ENCODE measurements around the gene ZNF141. TPM values are rescaled to one million over a fixed set of nuclear protein-coding genes. Genes with fewer than 3 reads are reported as not detected.
"Not testable (repeated sequence)": the region's sequence is repeated elsewhere in the genome, so short reads cannot be mapped to it uniquely, and the experiment has no call there.

The ZNF141 gene
- total RNA-seq, 1 donor from 2014 or later, result 31.7 TPM

GRCh38 chr4:404006-404405 is 66.4 kb downstream of the ZNF141 start:
- DNase-seq (ENCODE audit: extremely low spot score, unreplicated experiment), result no peak
- Mint-ChIP-seq H3K27me3 (no peaks in the 10 kb centered on the region), H3K4me3 (no peak overlapping the region), H3K4me1 (ENCODE audit: unreplicated experiment) (no peaks in the 10 kb centered on the region), H3K36me3 (peaks cover 3% of the 10 kb centered on the region), H3K9me3 (peaks cover 35% of the 10 kb centered on the region), H3K27ac (no peak overlapping the region)
- TF ChIP-seq, protein P1, sequence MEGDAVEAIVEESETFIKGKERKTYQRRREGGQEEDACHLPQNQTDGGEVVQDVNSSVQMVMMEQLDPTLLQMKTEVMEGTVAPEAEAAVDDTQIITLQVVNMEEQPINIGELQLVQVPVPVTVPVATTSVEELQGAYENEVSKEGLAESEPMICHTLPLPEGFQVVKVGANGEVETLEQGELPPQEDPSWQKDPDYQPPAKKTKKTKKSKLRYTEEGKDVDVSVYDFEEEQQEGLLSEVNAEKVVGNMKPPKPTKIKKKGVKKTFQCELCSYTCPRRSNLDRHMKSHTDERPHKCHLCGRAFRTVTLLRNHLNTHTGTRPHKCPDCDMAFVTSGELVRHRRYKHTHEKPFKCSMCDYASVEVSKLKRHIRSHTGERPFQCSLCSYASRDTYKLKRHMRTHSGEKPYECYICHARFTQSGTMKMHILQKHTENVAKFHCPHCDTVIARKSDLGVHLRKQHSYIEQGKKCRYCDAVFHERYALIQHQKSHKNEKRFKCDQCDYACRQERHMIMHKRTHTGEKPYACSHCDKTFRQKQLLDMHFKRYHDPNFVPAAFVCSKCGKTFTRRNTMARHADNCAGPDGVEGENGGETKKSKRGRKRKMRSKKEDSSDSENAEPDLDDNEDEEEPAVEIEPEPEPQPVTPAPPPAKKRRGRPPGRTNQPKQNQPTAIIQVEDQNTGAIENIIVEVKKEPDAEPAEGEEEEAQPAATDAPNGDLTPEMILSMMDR (conservative IDR thresholded peaks at IDR 0.05), result no peak

- H3K4me1 Mint-ChIP-seq (ENCODE audit: unreplicated experiment); H3K36me3 Mint-ChIP-seq; H3K27ac Mint-ChIP-seq; H3K4me3 Mint-ChIP-seq; H3K27me3 Mint-ChIP-seq; DNase-seq (ENCODE audit: extremely low spot score, unreplicated experiment): not testable (repeated sequence)
- H3K9me3 Mint-ChIP-seq, result peaks cover 41% of the 10 kb centered on the region
Measured at GRCh38 chr4:408321-408720, 70.7 kb downstream of the ZNF141 start.

DNA sequence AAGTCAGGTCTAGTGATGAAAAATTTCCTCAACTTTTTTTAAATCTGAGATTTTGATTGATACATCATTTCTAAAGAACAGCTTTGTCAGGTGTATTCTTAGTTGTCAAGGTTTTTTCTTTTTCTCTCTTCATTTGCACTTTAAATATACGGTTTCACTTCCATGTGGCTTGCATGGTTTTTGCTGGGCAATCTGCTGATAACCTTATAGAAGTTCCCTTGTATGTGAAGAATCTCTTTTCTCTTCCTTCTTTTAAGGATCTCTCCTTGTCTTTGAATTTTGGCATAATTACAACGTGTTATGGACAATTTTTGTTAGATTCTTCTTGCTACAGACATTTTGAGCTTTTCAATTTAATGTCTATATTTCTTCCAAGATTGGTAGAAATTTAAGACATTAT is 85.0 kb downstream of the ZNF141 start:
- no peaks in the 10 kb centered on the region for H3K27me3 Mint-ChIP-seq
- no peak overlapping the region for H3K27ac Mint-ChIP-seq
- H3K4me3 Mint-ChIP-seq, result no peak overlapping the region
- TF ChIP-seq, protein P1 (conservative IDR thresholded peaks at IDR 0.05), result no peak
- peaks cover 22% of the 10 kb centered on the region for H3K36me3 Mint-ChIP-seq
- H3K9me3 Mint-ChIP-seq, result peaks cover 14% of the 10 kb centered on the region
- H3K4me1 Mint-ChIP-seq (ENCODE audit: unreplicated experiment), result no peaks in the 10 kb centered on the region
- DNase-seq (ENCODE audit: extremely low spot score, unreplicated experiment), result no peak

Small RNA genes within 50 kb of the gene (microRNA-seq; reads per million reads assigned to microRNA genes)
- gene MIR571, result not detected

Other genes starting within 250 kb of the ZNF141 start
- gene ZNF718, start 213.3 kb upstream of the ZNF141 start, total RNA-seq (ENCODE audit: low replicate concordance), result 7.4 and 10.5 TPM in 2 replicates
- gene ZNF732, start 32.3 kb upstream of the ZNF141 start, total RNA-seq (ENCODE audit: low replicate concordance), result 1.7 and 2.7 TPM in 2 replicates
- gene ZNF721, start 161.3 kb downstream of the ZNF141 start, total RNA-seq (ENCODE audit: low replicate concordance), result 36.2 and 42.0 TPM in 2 replicates
- 61.8 and 63.6 TPM in 2 replicates for gene PIGG, start 161.4 kb downstream of the ZNF141 start, total RNA-seq (ENCODE audit: low replicate concordance)
- gene TMEM271, start 238.5 kb downstream of the ZNF141 start, total RNA-seq (ENCODE audit: low replicate concordance), result 0.21 and 0.36 TPM in 2 replicates

All from type B pancreatic cell (in vitro differentiated cells).